ENCODE measurements around the gene BTLA. TPM values are rescaled to one million over a fixed set of nuclear protein-coding genes. Genes with fewer than 3 reads are reported as not detected.
"Not testable (repeated sequence)": the region's sequence is repeated elsewhere in the genome, so short reads cannot be mapped to it uniquely, and the experiment has no call there.

BTLA gene
- polyA plus RNA-seq, 1 experiment, result not detected

- no peak overlapping the region for H3K27ac ChIP-seq (ENCODE audit: low read depth, low read length)
- no peak overlapping the region for H3K4me3 ChIP-seq (ENCODE audit: low read depth, low read length)
- ChIA-PET POLR2A (no interaction called here), CTCF (no interaction called here)
- peaks cover 7% of the 10 kb centered on the region for H3K27me3 ChIP-seq (ENCODE audit: control insufficient read depth, insufficient read depth, low read length)
- DNase-seq (ENCODE audit: low read depth, low spot score), result no peak
- no peaks in the 10 kb centered on the region for H3K9me3 ChIP-seq (ENCODE audit: control insufficient read depth, insufficient read depth, low read length)
- TF ChIP-seq, protein P1, sequence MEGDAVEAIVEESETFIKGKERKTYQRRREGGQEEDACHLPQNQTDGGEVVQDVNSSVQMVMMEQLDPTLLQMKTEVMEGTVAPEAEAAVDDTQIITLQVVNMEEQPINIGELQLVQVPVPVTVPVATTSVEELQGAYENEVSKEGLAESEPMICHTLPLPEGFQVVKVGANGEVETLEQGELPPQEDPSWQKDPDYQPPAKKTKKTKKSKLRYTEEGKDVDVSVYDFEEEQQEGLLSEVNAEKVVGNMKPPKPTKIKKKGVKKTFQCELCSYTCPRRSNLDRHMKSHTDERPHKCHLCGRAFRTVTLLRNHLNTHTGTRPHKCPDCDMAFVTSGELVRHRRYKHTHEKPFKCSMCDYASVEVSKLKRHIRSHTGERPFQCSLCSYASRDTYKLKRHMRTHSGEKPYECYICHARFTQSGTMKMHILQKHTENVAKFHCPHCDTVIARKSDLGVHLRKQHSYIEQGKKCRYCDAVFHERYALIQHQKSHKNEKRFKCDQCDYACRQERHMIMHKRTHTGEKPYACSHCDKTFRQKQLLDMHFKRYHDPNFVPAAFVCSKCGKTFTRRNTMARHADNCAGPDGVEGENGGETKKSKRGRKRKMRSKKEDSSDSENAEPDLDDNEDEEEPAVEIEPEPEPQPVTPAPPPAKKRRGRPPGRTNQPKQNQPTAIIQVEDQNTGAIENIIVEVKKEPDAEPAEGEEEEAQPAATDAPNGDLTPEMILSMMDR (IDR thresholded peaks at IDR 0.05; ENCODE audit: low read depth, low read length), result no peak
Observed at GRCh38 chr3:112500621-112501020, 1.3 kb upstream of the BTLA start.

DNA sequence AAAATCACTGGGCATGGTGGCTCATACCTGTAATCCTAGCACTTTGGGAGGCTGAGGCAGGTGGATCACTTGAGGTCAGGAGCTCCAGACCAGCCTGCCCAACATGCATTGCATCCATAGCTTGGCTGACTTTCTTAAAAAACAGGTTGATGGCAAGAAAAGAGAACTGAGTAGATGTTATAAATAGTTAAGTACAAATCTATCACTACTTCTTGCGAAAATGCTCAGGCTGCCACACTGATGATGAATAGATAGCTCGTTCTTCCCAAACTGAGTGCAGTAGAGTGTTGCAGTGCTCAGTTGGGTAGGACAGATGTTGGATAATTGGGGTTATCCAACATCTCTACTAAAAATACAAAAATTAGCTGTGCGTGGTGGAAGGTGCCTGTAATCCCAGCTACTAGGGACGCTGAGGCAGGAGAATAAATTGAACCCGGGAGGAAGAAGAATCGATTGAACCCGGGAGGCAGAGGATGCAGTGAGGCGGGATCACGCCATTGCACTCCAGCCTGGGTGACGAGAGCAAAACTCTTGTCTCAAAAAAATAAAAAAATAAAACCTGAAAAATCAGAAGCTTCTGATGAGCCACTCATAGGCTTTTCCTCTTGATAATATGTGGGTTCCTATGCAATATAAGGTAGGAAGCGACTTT is 1.2 kb downstream of the BTLA start:
- H3K4me3 ChIP-seq (ENCODE audit: low read depth, low read length), result no peak overlapping the region
- TF ChIP-seq, protein P1 (IDR thresholded peaks at IDR 0.05; ENCODE audit: low read depth, low read length), result no peak
- DNase-seq (ENCODE audit: low read depth, low spot score), result no peak
- ChIA-PET POLR2A (no interaction called here), CTCF (no interaction called here)
- H3K9me3 ChIP-seq (ENCODE audit: control insufficient read depth, insufficient read depth, low read length), result no peaks in the 10 kb centered on the region
- H3K27me3 ChIP-seq (ENCODE audit: control insufficient read depth, insufficient read depth, low read length), result peaks cover 4% of the 10 kb centered on the region
- no peak overlapping the region for H3K27ac ChIP-seq (ENCODE audit: low read depth, low read length)

GRCh38 chr3:112496366-112497067 is 2.8 kb downstream of the BTLA start:
- CTCF ChIA-PET, result no interaction called here
- no peaks in the 10 kb centered on the region for H3K9me3 ChIP-seq (ENCODE audit: control insufficient read depth, insufficient read depth, low read length)
- POLR2A ChIA-PET, result no interaction called here
- no peak overlapping the region for H3K27ac ChIP-seq (ENCODE audit: low read depth, low read length)
- no peak overlapping the region for H3K4me3 ChIP-seq (ENCODE audit: low read depth, low read length)
- peaks cover 4% of the 10 kb centered on the region for H3K27me3 ChIP-seq (ENCODE audit: control insufficient read depth, insufficient read depth, low read length)
- no peak for DNase-seq (ENCODE audit: low read depth, low spot score)
- TF ChIP-seq, protein P1 (IDR thresholded peaks at IDR 0.05; ENCODE audit: low read depth, low read length), result no peak

DNA sequence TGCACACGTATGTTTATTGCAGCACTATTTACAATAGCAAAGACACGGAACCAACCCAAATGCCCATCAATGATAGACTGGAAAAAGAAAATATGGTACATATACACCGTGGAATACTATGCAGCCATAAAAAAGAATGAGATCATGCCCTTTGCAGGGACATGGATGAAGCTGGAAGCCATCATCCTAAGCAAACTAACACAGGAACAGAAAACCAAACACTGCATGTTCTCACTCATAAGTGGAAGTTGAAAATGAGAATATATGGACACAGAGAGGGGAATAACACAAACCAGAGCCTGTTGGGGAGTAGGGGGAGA is 4.9 kb downstream of the BTLA start:
- H3K27ac ChIP-seq (ENCODE audit: low read depth, low read length); H3K27me3 ChIP-seq (ENCODE audit: control insufficient read depth, insufficient read depth, low read length); CTCF ChIA-PET; DNase-seq (ENCODE audit: low read depth, low spot score); POLR2A ChIA-PET; H3K4me3 ChIP-seq (ENCODE audit: low read depth, low read length); H3K9me3 ChIP-seq (ENCODE audit: control insufficient read depth, insufficient read depth, low read length): not testable (repeated sequence)

DNA sequence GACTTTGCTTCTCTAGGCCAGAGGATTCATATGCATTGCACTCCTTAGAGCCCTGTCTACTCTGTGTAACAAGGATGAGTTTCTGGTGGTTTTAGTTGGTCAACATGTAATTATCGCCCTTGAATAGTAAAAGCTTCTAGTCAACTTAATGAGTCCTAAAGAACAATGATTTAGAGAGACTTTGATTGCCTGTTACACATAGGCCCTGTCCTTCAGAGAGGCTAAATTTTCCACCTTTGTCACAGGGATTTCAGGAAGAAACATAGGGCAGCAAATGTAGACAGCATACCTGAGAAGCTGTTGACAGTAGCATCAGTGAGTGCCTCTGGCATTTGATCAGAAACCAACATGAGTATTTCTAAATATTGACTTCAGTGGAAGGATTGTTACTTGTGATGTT is 7.1 kb downstream of the BTLA start:
- Histone ChIP-seq H3K27me3 (ENCODE audit: control insufficient read depth, insufficient read depth, low read length) (peaks cover 4% of the 10 kb centered on the region), H3K9me3 (ENCODE audit: control insufficient read depth, insufficient read depth, low read length) (no peaks in the 10 kb centered on the region), H3K27ac (ENCODE audit: low read depth, low read length) (no peak overlapping the region), H3K4me3 (ENCODE audit: low read depth, low read length) (no peak overlapping the region)
- ChIA-PET POLR2A (no interaction called here), CTCF (no interaction called here)
- TF ChIP-seq, protein P1 (IDR thresholded peaks at IDR 0.05; ENCODE audit: low read depth, low read length), result no peak
- no peak for DNase-seq (ENCODE audit: low read depth, low spot score)
